Nucleus accumbens (tissue), 56 donors: Measurements from ENCODE around the gene CKLF.
A peak's percentile ranks its signal among the peaks of the same experiment; 100 is the strongest.

ENCODE experiments used
- DNase-seq, 56 donors: peaks; one replicate each; lab custom pipeline; 2025; lab: John Stamatoyannopoulos, UW

The CKLF gene

GRCh38 chr16:66516808-66517585 is 35.4 kb upstream of the CKLF start:
- peak in 55 of 56 donors; percentile 52 to 97 (median 89) for DNase-seq

- DNase-seq, result peak in 2 of 56 donors; percentile 30 to 53
Observed at GRCh38 chr16:66517586-66518263, 34.7 kb upstream of the CKLF start.

- DNase-seq, result no peak
Observed at GRCh38 chr16:66519482-66520373, 32.6 kb upstream of the CKLF start.

GRCh38 chr16:66520406-66521170 is 31.8 kb upstream of the CKLF start:
- peak in 9 of 56 donors; percentile 7 to 35 (median 14) for DNase-seq

- no peak for DNase-seq
Observed at GRCh38 chr16:66521252-66521713, 31.1 kb upstream of the CKLF start.

GRCh38 chr16:66521951-66522771 is 30.2 kb upstream of the CKLF start:
- DNase-seq, result peak in 5 of 56 donors; percentile 7 to 26 (median 21)

GRCh38 chr16:66522816-66523590 is 29.4 kb upstream of the CKLF start:
- DNase-seq, result no peak

GRCh38 chr16:66523861-66524354 is 28.5 kb upstream of the CKLF start:
- no peak for DNase-seq

GRCh38 chr16:66524601-66525164 is 27.7 kb upstream of the CKLF start:
- DNase-seq, result peak in 12 of 56 donors; percentile 11 to 46 (median 26)

GRCh38 chr16:66525396-66526180 is 26.8 kb upstream of the CKLF start:
- DNase-seq, result no peak

GRCh38 chr16:66528294-66528693 is 24.1 kb upstream of the CKLF start:
- no peak for DNase-seq

GRCh38 chr16:66529475-66529874 is 22.9 kb upstream of the CKLF start:
- no peak for DNase-seq

- no peak for DNase-seq
Observed at GRCh38 chr16:66534376-66534799, 18.0 kb upstream of the CKLF start.

- no peak for DNase-seq
Observed at GRCh38 chr16:66536525-66536924, 15.9 kb upstream of the CKLF start.

- no peak for DNase-seq
Observed at GRCh38 chr16:66537236-66537635, 15.1 kb upstream of the CKLF start.

GRCh38 chr16:66538910-66539309 is 13.5 kb upstream of the CKLF start:
- no peak for DNase-seq
